Measurements from ENCODE around the gene PTPRD. TPM values are rescaled to one million over a fixed set of nuclear protein-coding genes. Genes with fewer than 3 reads are reported as not detected.
A peak's percentile ranks its signal among the peaks of the same experiment; 100 is the strongest.
"Not testable (repeated sequence)": the region's sequence is repeated elsewhere in the genome, so short reads cannot be mapped to it uniquely, and the experiment has no call there.

The PTPRD gene
- total and polyA plus RNA-seq, 2 donors: 2.2 to 13.5 TPM

DNA sequence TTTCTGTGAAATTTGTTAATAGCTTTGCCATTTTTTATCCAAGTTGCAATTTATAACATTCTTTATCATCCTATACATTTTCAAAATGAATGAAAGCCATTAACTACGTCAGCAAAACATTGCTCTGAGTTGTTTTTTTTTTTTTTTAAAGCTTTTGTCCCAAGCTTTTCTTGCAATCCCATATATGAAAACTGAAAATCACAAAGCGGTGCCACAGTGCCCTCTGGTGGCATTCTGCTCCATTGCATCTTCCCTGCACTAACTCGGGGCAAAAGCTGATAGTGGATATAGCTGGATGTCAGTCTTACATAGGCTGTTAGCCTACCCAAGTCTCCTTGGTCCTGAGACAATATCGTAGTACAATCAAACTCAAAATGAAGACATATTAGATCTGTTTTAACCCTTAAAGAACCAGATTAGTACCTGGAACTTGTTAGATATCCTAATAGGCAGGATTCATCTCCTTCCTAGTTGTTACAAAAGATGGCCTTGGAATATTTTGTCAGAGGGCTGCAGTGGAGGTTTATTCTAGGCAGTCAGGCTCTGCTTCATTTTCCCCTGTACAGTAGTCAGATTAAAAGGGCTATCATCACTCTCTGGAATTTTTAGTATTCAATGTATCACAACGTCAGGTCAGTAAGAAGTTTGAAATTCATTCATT lies 669.9 kb downstream of the PTPRD start:
- Histone ChIP-seq H3K9me3 (ENCODE audit: control insufficient read depth in 2 of 2, insufficient read depth in 1 of 2, low read length in 1 of 2) (no peaks in the 10 kb centered on the region), H3K27ac (ENCODE audit: low read depth in 1 of 2, low read length in 1 of 2) (no peak overlapping the region), H3K4me1 (ENCODE audit: control insufficient read depth in 2 of 2, insufficient read depth in 2 of 2, low read length in 2 of 2) (no peaks in the 10 kb centered on the region), H3K36me3 (ENCODE audit: control insufficient read depth in 2 of 2, insufficient read depth in 2 of 2, low read length in 1 of 2) (no peaks in the 10 kb centered on the region), H3K4me3 (ENCODE audit: low read length in 2 of 2) (no peak overlapping the region), H3K27me3 (ENCODE audit: control insufficient read depth in 2 of 2, insufficient read depth in 1 of 2, low read length in 1 of 2) (no peaks in the 10 kb centered on the region)
- WGBS: 29% methylated on average over 5 of the region's 5 CpGs
- peak; percentile 32 to 78 (median 57) for DNase-seq (ENCODE audit: low read depth in 6 of 9, low spot score in 9 of 9)

GRCh38 chr9:9938432-9938831 lies 674.4 kb downstream of the PTPRD start:
- H3K36me3 ChIP-seq (ENCODE audit: control insufficient read depth in 2 of 2, insufficient read depth in 2 of 2, low read length in 1 of 2): no peaks in the 10 kb centered on the region
- H3K27me3 ChIP-seq (ENCODE audit: control insufficient read depth in 2 of 2, insufficient read depth in 1 of 2, low read length in 1 of 2): no peaks in the 10 kb centered on the region
- 94% methylated on average over 4 of the region's 4 CpGs for whole genome bisulfite sequencing
- no peaks in the 10 kb centered on the region for H3K4me1 ChIP-seq (ENCODE audit: control insufficient read depth in 2 of 2, insufficient read depth in 2 of 2, low read length in 2 of 2)
- H3K27ac ChIP-seq (ENCODE audit: low read depth in 1 of 2, low read length in 1 of 2): no peak overlapping the region
- H3K4me3 ChIP-seq (ENCODE audit: low read length in 2 of 2): no peak overlapping the region
- no peak for DNase-seq (ENCODE audit: low read depth in 6 of 9, low spot score in 9 of 9)
- no peaks in the 10 kb centered on the region for H3K9me3 ChIP-seq (ENCODE audit: control insufficient read depth in 2 of 2, insufficient read depth in 1 of 2, low read length in 1 of 2)

DNA sequence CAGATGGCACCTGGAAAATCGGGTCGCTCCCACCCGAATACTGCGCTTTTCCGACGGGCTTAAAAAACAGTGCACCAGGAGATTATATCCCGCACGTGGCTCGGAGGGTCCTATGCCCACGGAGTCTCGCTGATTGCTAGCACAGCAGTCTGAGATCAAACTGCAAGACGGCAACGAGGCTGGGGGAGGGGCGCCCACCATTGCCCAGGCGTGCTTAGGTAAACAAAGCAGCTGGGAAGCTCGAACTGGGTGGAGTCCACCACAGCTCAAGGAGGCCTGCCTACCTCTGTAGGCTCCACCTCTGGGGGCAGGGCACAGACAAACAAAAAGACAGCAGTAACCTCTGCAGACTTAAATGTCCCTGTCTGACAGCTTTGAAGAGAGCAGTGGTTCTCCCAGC lies 681.3 kb downstream of the PTPRD start:
- 91% methylated on average over 16 of the region's 16 CpGs for WGBS
- H3K4me1 ChIP-seq (ENCODE audit: control insufficient read depth in 2 of 2, insufficient read depth in 2 of 2, low read length in 2 of 2); H3K9me3 ChIP-seq (ENCODE audit: control insufficient read depth in 2 of 2, insufficient read depth in 1 of 2, low read length in 1 of 2); H3K4me3 ChIP-seq (ENCODE audit: low read length in 2 of 2); H3K27me3 ChIP-seq (ENCODE audit: control insufficient read depth in 2 of 2, insufficient read depth in 1 of 2, low read length in 1 of 2); DNase-seq (ENCODE audit: low read depth in 6 of 9, low spot score in 9 of 9); H3K36me3 ChIP-seq (ENCODE audit: control insufficient read depth in 2 of 2, insufficient read depth in 2 of 2, low read length in 1 of 2); H3K27ac ChIP-seq (ENCODE audit: low read depth in 1 of 2, low read length in 1 of 2): not testable (repeated sequence)

DNA sequence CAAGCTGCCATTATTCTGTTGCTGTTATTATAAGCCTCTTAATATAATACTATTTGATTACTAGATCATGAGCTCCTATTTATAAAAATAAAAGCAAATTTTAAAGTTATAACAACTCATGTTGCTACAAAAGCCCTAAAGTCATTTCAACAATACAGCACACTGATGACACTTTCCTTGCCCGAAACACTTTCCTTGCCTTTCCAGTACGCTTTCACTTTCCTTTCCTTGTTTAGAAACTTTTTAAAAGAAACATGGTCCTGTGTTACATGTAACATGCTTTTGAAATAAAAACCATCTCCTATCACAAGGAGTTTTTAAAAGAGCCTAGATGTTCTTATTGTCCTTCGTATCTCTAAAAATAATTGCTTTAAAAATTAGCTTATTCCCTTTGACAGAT lies 688.4 kb downstream of the PTPRD start:
- H3K27me3 ChIP-seq (ENCODE audit: control insufficient read depth in 2 of 2, insufficient read depth in 1 of 2, low read length in 1 of 2): no peaks in the 10 kb centered on the region
- DNase-seq (ENCODE audit: low read depth in 6 of 9, low spot score in 9 of 9): peak in 3 of 9 donors; percentile 21 to 66 (median 33)
- no peaks in the 10 kb centered on the region for H3K9me3 ChIP-seq (ENCODE audit: control insufficient read depth in 2 of 2, insufficient read depth in 1 of 2, low read length in 1 of 2)
- H3K4me1 ChIP-seq (ENCODE audit: control insufficient read depth in 2 of 2, insufficient read depth in 2 of 2, low read length in 2 of 2): no peaks in the 10 kb centered on the region
- no peaks in the 10 kb centered on the region for H3K36me3 ChIP-seq (ENCODE audit: control insufficient read depth in 2 of 2, insufficient read depth in 2 of 2, low read length in 1 of 2)
- no peak overlapping the region for H3K4me3 ChIP-seq (ENCODE audit: low read length in 2 of 2)
- no peak overlapping the region for H3K27ac ChIP-seq (ENCODE audit: low read depth in 1 of 2, low read length in 1 of 2)
- WGBS: 46% methylated on average over 3 of the region's 3 CpGs

- 97% methylated on average over 2 of the region's 2 CpGs for WGBS
- no peak for DNase-seq (ENCODE audit: low read depth in 6 of 9, low spot score in 9 of 9)
- Histone ChIP-seq H3K4me1 (ENCODE audit: control insufficient read depth in 2 of 2, insufficient read depth in 2 of 2, low read length in 2 of 2) (no peaks in the 10 kb centered on the region), H3K27me3 (ENCODE audit: control insufficient read depth in 2 of 2, insufficient read depth in 1 of 2, low read length in 1 of 2) (no peaks in the 10 kb centered on the region), H3K36me3 (ENCODE audit: control insufficient read depth in 2 of 2, insufficient read depth in 2 of 2, low read length in 1 of 2) (no peaks in the 10 kb centered on the region), H3K9me3 (ENCODE audit: control insufficient read depth in 2 of 2, insufficient read depth in 1 of 2, low read length in 1 of 2) (no peaks in the 10 kb centered on the region), H3K27ac (ENCODE audit: low read depth in 1 of 2, low read length in 1 of 2) (no peak overlapping the region), H3K4me3 (ENCODE audit: low read length in 2 of 2) (no peak overlapping the region)
These were observed 691.0 kb downstream of the PTPRD start for GRCh38 chr9:9921805-9922204.

DNA sequence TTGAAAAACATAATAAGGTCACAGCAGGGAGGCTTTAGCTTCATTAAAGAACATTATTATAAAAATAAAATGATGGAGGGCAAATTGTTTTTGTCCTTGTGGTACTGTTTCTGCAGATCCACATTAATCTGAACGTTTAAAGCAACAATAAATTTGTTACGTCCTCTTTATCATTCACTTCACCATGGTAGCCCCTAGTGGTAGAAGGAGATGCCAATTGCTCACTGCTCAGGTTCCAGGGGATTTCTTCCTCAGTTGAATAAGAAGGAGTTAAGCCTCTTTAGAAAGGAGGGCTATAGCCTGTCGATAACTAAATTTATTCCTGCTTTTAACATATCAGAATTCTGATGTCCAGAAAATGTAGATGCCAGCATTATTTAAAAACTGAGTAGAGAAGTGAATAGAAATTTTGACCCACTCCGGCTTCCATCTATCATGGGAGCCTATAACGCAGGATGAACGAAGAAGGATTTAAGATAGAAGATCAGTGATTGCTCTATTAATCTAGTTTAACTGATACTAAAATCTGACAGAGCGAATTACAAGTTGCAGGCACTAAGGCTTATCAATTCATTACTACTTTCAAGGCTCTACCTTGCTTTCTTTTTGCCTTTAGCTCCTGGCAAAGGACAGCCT lies 692.3 kb downstream of the PTPRD start:
- Histone ChIP-seq H3K4me3 (ENCODE audit: low read length in 2 of 2) (no peak overlapping the region), H3K36me3 (ENCODE audit: control insufficient read depth in 2 of 2, insufficient read depth in 2 of 2, low read length in 1 of 2) (no peaks in the 10 kb centered on the region), H3K4me1 (ENCODE audit: control insufficient read depth in 2 of 2, insufficient read depth in 2 of 2, low read length in 2 of 2) (no peaks in the 10 kb centered on the region), H3K27me3 (ENCODE audit: control insufficient read depth in 2 of 2, insufficient read depth in 1 of 2, low read length in 1 of 2) (no peaks in the 10 kb centered on the region), H3K9me3 (ENCODE audit: control insufficient read depth in 2 of 2, insufficient read depth in 1 of 2, low read length in 1 of 2) (no peaks in the 10 kb centered on the region), H3K27ac (ENCODE audit: low read depth in 1 of 2, low read length in 1 of 2) (no peak overlapping the region)
- DNase-seq (ENCODE audit: low read depth in 6 of 9, low spot score in 9 of 9): no peak
- 91% methylated on average over 7 of the region's 7 CpGs for WGBS

GRCh38 chr9:9919174-9919775 lies 693.5 kb downstream of the PTPRD start:
- Histone ChIP-seq H3K27me3 (ENCODE audit: control insufficient read depth in 2 of 2, insufficient read depth in 1 of 2, low read length in 1 of 2) (no peaks in the 10 kb centered on the region), H3K36me3 (ENCODE audit: control insufficient read depth in 2 of 2, insufficient read depth in 2 of 2, low read length in 1 of 2) (no peaks in the 10 kb centered on the region), H3K4me1 (ENCODE audit: control insufficient read depth in 2 of 2, insufficient read depth in 2 of 2, low read length in 2 of 2) (no peaks in the 10 kb centered on the region), H3K4me3 (ENCODE audit: low read length in 2 of 2) (no peak overlapping the region), H3K9me3 (ENCODE audit: control insufficient read depth in 2 of 2, insufficient read depth in 1 of 2, low read length in 1 of 2) (no peaks in the 10 kb centered on the region), H3K27ac (ENCODE audit: low read depth in 1 of 2, low read length in 1 of 2) (no peak overlapping the region)
- 97% methylated on average over 3 of the region's 3 CpGs for WGBS
- no peak for DNase-seq (ENCODE audit: low read depth in 6 of 9, low spot score in 9 of 9)

DNA sequence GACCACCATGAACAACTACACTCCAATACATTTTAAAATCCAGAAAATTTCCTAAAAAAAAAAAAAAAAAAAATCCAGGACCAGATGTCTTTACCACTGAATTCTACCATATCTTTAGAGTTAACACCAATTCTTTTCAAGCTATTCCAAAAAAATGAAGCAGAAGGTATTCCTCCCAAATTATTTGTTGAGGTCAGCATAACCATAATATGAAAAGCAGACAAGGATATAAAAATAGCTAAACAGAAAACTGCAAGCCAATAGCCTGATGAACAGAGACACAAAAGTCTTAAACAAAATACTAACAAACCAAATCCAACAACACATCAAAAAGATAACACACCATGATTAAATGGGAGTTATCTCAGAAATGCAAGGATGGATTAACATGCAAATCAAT lies 695.4 kb downstream of the PTPRD start:
- Histone ChIP-seq H3K9me3 (ENCODE audit: control insufficient read depth in 2 of 2, insufficient read depth in 1 of 2, low read length in 1 of 2) (no peaks in the 10 kb centered on the region), H3K27me3 (ENCODE audit: control insufficient read depth in 2 of 2, insufficient read depth in 1 of 2, low read length in 1 of 2) (no peaks in the 10 kb centered on the region), H3K4me3 (ENCODE audit: low read length in 2 of 2) (no peak overlapping the region), H3K36me3 (ENCODE audit: control insufficient read depth in 2 of 2, insufficient read depth in 2 of 2, low read length in 1 of 2) (no peaks in the 10 kb centered on the region), H3K4me1 (ENCODE audit: control insufficient read depth in 2 of 2, insufficient read depth in 2 of 2, low read length in 2 of 2) (no peaks in the 10 kb centered on the region), H3K27ac (ENCODE audit: low read depth in 1 of 2, low read length in 1 of 2) (no peak overlapping the region)
- no peak for DNase-seq (ENCODE audit: low read depth in 6 of 9, low spot score in 9 of 9)

GRCh38 chr9:9914174-9914573 lies 698.6 kb downstream of the PTPRD start:
- WGBS: 75% methylated on average over 3 of the region's 3 CpGs
- no peaks in the 10 kb centered on the region for H3K9me3 ChIP-seq (ENCODE audit: control insufficient read depth in 2 of 2, insufficient read depth in 1 of 2, low read length in 1 of 2)
- no peak overlapping the region for H3K4me3 ChIP-seq (ENCODE audit: low read length in 2 of 2)
- H3K27me3 ChIP-seq (ENCODE audit: control insufficient read depth in 2 of 2, insufficient read depth in 1 of 2, low read length in 1 of 2): no peaks in the 10 kb centered on the region
- no peak overlapping the region for H3K27ac ChIP-seq (ENCODE audit: low read depth in 1 of 2, low read length in 1 of 2)
- no peak for DNase-seq (ENCODE audit: low read depth in 6 of 9, low spot score in 9 of 9)
- no peaks in the 10 kb centered on the region for H3K36me3 ChIP-seq (ENCODE audit: control insufficient read depth in 2 of 2, insufficient read depth in 2 of 2, low read length in 1 of 2)
- H3K4me1 ChIP-seq (ENCODE audit: control insufficient read depth in 2 of 2, insufficient read depth in 2 of 2, low read length in 2 of 2): no peaks in the 10 kb centered on the region

All from thymus (tissue), 11 donors.